ENCODE data around the gene BBS1. TPM values are rescaled to one million over a fixed set of nuclear protein-coding genes. Genes with fewer than 3 reads are reported as not detected.

The BBS1 gene
- total RNA-seq, 1 experiment from 2014 or later, result 28.4 TPM

- CTCF ChIA-PET, result interaction anchor here (0.7 kb wide), 1 partner anchor 34 kb away, joined by 4 read pairs; no protein-coding TSS in a partner anchor
- no peak for DNase-seq
Measured at GRCh38 chr11:66557733-66558326, 47.4 kb downstream of the BBS1 start.

DNA sequence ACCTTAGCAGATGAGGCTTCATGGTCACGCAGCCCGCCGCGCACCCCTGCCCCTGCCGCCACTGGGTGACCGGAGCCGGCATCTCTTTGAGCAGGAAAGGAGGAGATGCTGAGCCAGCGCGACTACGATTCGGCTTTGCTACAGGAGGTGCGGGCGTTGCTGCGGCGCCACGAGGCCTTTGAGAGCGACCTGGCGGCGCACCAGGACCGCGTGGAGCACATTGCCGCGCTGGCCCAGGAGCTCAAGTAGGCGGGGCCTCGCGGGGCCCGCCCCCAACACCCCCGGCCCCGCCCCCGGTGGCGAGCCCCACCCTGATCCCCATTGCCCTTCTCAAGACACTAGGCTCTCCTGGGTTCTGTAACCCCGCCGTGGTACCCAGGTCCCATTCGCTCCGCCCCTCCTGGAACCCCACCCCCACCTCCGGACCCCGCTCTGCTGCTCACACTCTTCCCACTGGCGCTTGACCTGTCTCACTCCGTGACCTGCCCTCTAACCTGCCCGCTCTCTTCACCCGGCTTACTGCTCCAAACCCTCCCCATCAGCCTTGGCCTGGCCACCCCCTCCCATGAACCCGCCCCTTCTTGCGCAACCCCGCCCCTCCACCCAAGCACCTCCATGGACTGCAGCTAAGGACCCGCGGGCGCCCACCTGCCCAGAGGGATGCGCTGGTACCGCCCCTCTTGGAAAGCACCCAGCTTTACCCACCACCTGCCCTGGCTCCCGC, 48.9 kb downstream of the BBS1 start:
- no TSS peak for BruUV-seq (replicated peaks)
- TF ChIP-seq EZH2phosphoT487 (IDR thresholded peaks at IDR 0.05; ENCODE audit: borderline replicate concordance, low read length), result no peak
- TF ChIP-seq EZH2 (IDR thresholded peaks at IDR 0.05; ENCODE audit: low read length, unreplicated experiment), result no peak
- TF ChIP-seq, protein P1, sequence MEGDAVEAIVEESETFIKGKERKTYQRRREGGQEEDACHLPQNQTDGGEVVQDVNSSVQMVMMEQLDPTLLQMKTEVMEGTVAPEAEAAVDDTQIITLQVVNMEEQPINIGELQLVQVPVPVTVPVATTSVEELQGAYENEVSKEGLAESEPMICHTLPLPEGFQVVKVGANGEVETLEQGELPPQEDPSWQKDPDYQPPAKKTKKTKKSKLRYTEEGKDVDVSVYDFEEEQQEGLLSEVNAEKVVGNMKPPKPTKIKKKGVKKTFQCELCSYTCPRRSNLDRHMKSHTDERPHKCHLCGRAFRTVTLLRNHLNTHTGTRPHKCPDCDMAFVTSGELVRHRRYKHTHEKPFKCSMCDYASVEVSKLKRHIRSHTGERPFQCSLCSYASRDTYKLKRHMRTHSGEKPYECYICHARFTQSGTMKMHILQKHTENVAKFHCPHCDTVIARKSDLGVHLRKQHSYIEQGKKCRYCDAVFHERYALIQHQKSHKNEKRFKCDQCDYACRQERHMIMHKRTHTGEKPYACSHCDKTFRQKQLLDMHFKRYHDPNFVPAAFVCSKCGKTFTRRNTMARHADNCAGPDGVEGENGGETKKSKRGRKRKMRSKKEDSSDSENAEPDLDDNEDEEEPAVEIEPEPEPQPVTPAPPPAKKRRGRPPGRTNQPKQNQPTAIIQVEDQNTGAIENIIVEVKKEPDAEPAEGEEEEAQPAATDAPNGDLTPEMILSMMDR (conservative IDR thresholded peaks at IDR 0.05; ENCODE audit: low read depth, low read length), result no peak
- Histone ChIP-seq H3K4me2 (ENCODE audit: low read length) (no peak overlapping the region), H2AFZ (ENCODE audit: low read length) (no peak overlapping the region), H3F3A (ENCODE audit: low read length, unreplicated experiment) (no peaks in the 10 kb centered on the region), H3K9ac (ENCODE audit: low read length) (no peak overlapping the region), H3K4me3 (ENCODE audit: low read length) (no peak overlapping the region), H3K79me2 (ENCODE audit: low read length) (no peaks in the 10 kb centered on the region), H3K27me3 (ENCODE audit: low read length) (no peaks in the 10 kb centered on the region), H3K36me3 (ENCODE audit: low read depth, low read length) (no peaks in the 10 kb centered on the region), H3K9me2 (replicated peaks; ENCODE audit: low read length) (no peaks in the 10 kb centered on the region), H3K27ac (ENCODE audit: low read length) (no peak overlapping the region), H3K4me1 (ENCODE audit: insufficient read depth, low read length) (no peaks in the 10 kb centered on the region), H3K9me3 (ENCODE audit: low read length) (no peaks in the 10 kb centered on the region), H4K20me1 (ENCODE audit: low read length) (no peaks in the 10 kb centered on the region)
- no peak for ATAC-seq
- ChIA-PET CTCF (no interaction called here), POLR2A (ENCODE audit: unreplicated experiment) (no interaction called here)
- no peak for DNase-seq
- intact Hi-C loops (cut with micrococcal nuclease), result no loop called here

More at GRCh38 chr11:66557733-66558326, 47.4 kb downstream of the BBS1 start:
- Histone ChIP-seq H3K27me3 (ENCODE audit: low read length) (no peaks in the 10 kb centered on the region), H3K79me2 (ENCODE audit: low read length) (no peaks in the 10 kb centered on the region), H3K4me1 (ENCODE audit: insufficient read depth, low read length) (no peaks in the 10 kb centered on the region), H3K36me3 (ENCODE audit: low read depth, low read length) (no peaks in the 10 kb centered on the region), H3K4me3 (ENCODE audit: low read length) (no peak overlapping the region), H3K4me2 (ENCODE audit: low read length) (no peak overlapping the region), H3K9me3 (ENCODE audit: low read length) (no peaks in the 10 kb centered on the region), H2AFZ (ENCODE audit: low read length) (no peak overlapping the region), H4K20me1 (ENCODE audit: low read length) (no peaks in the 10 kb centered on the region), H3K27ac (ENCODE audit: low read length) (no peak overlapping the region), H3K9me2 (replicated peaks; ENCODE audit: low read length) (no peaks in the 10 kb centered on the region), H3K9ac (ENCODE audit: low read length) (no peak overlapping the region), H3F3A (ENCODE audit: low read length, unreplicated experiment) (no peaks in the 10 kb centered on the region)
- BruUV-seq (replicated peaks), result no TSS peak
- intact Hi-C loops (cut with micrococcal nuclease), result no loop called here
- ATAC-seq, result no peak
- TF ChIP-seq, protein P1 (conservative IDR thresholded peaks at IDR 0.05; ENCODE audit: low read depth, low read length), result no peak
- no peak for TF ChIP-seq EZH2phosphoT487 (IDR thresholded peaks at IDR 0.05; ENCODE audit: borderline replicate concordance, low read length)
- no peak for TF ChIP-seq EZH2 (IDR thresholded peaks at IDR 0.05; ENCODE audit: low read length, unreplicated experiment)
- POLR2A ChIA-PET (ENCODE audit: unreplicated experiment), result no interaction called here

Measured in PC-3 (cell line).